ENCODE results near the gene SFXN3. TPM values are rescaled to one million over a fixed set of nuclear protein-coding genes. Genes with fewer than 3 reads are reported as not detected.
A peak's percentile ranks its signal among the peaks of the same experiment; 100 is the strongest.

The SFXN3 gene
- total and polyA plus RNA-seq, 2 of the 13 experiments (the other 11 are each of a cell fraction or from before 2014, with no cell fraction given) = 16.8 to 71.5 TPM

- peak overlapping the region; percentile 99 for H3K4me2 ChIP-seq (ENCODE audit: low read depth, low read length)
- peaks cover 35% of the 10 kb centered on the region for H3K79me2 ChIP-seq (ENCODE audit: insufficient read depth, low read length)
- no peak for FAIRE-seq
- in situ Hi-C loops (cut with HindIII; ENCODE audit: extremely low pct_ligation_motif_present, low pct_unique_long_range_greater_than_20kb) = no loop called here
- peak overlapping the region; percentile 99 for H3K27ac ChIP-seq (ENCODE audit: extremely low read length, insufficient read depth, low read length)
- intact Hi-C loops (cut with micrococcal nuclease; ENCODE audit: unreplicated experiment) = no loop called here
- ChIA-PET CTCF (ENCODE audit: low intra/inter-chr PET ratio, low total read pairs) (no interaction called here), POLR2A (interaction anchor here (0.8 to 9.0 kb wide), 6 partner anchors 13 to 755 kb away, joined by 3 to 141 read pairs (median 12); partner anchors contain the start of genes OGA, PDZD7 and SFXN3)
- no peaks in the 10 kb centered on the region; a peak in 1 of 5 replicates for H3K27me3 ChIP-seq (ENCODE audit: control insufficient read depth in 1 of 2, insufficient read depth in 2 of 2, low read length in 2 of 2)
- no peak overlapping the region for H2AFZ ChIP-seq (ENCODE audit: low read length)
- WGBS (ENCODE audit: low lambda C conversion rate) = 46% methylated on average over 14 of the region's 15 CpGs
- peak overlapping the region; percentile 99 for H3K9ac ChIP-seq (ENCODE audit: insufficient read depth, low read depth, low read length)
- peaks cover 46% of the 10 kb centered on the region for H3K4me1 ChIP-seq (ENCODE audit: insufficient read depth, low read length)
- peak overlapping the region in 2 of 3 experiments; percentile 9 to 97; a peak in 4 of 6 replicates for H3K4me3 ChIP-seq (replicated peaks in 1 of 3; ENCODE audit: insufficient read depth in 1 of 3, low read depth in 2 of 3, low read length in 3 of 3)
- no TSS peak for BruUV-seq (replicated peaks)
- no peaks in the 10 kb centered on the region for H3K36me3 ChIP-seq (replicated peaks in 1 of 2; ENCODE audit: control insufficient read depth in 1 of 2, insufficient read depth in 2 of 2, low read length in 2 of 2)
- no peaks in the 10 kb centered on the region for H3K9me3 ChIP-seq (ENCODE audit: low read length)
- no peak for DNase-seq (ENCODE audit: low spot score)
- H4K20me1 ChIP-seq (ENCODE audit: insufficient read depth, low read length) = no peaks in the 10 kb centered on the region; the same call in 1 of the 2 replicates
- ATAC-seq = no peak
- TF ChIP-seq XRCC5 (optimal IDR thresholded peaks at IDR 0.05; ENCODE audit: low read length) = no peak
- no peak for TF ChIP-seq ZNF614 (CRISPR knock-in tag; IDR thresholded peaks at IDR 0.05; ENCODE audit: borderline replicate concordance)
- TF ChIP-seq IKZF5 (CRISPR knock-in tag; IDR thresholded peaks at IDR 0.05) = 0 out of 2 replicates have a peak, but pooled peaks have one; percentile 47
- no peak for TF ChIP-seq NCOA1 (CRISPR knock-in tag; IDR thresholded peaks at IDR 0.05)
- peak; percentile 38; the same call in 1 of the 2 replicates for TF ChIP-seq TFAP4 (IDR thresholded peaks at IDR 0.05; ENCODE audit: borderline replicate concordance, low read depth)
- peak; percentile 23; the same call in 1 of the 2 replicates for TF ChIP-seq ZC3H13 (CRISPR knock-in tag; IDR thresholded peaks at IDR 0.05)
- peak; percentile 36; the same call in 1 of the 2 replicates for TF ChIP-seq TFDP1 (CRISPR knock-in tag; IDR thresholded peaks at IDR 0.05; ENCODE audit: borderline replicate concordance)
- TF ChIP-seq MTA1 (CRISPR knock-in tag; IDR thresholded peaks at IDR 0.05; ENCODE audit: borderline replicate concordance) = no peak
- peak; percentile 16; the same call in 1 of the 2 replicates for TF ChIP-seq AKAP8 (CRISPR knock-in tag; IDR thresholded peaks at IDR 0.05)
- no peak for TF ChIP-seq NRL (CRISPR knock-in tag; IDR thresholded peaks at IDR 0.05; ENCODE audit: borderline replicate concordance)
- no peak for TF ChIP-seq ZNF784 (CRISPR knock-in tag; IDR thresholded peaks at IDR 0.05; ENCODE audit: borderline replicate concordance)
- TF ChIP-seq ZNF768 (CRISPR knock-in tag; IDR thresholded peaks at IDR 0.05) = no peak
- TF ChIP-seq, protein P1, sequence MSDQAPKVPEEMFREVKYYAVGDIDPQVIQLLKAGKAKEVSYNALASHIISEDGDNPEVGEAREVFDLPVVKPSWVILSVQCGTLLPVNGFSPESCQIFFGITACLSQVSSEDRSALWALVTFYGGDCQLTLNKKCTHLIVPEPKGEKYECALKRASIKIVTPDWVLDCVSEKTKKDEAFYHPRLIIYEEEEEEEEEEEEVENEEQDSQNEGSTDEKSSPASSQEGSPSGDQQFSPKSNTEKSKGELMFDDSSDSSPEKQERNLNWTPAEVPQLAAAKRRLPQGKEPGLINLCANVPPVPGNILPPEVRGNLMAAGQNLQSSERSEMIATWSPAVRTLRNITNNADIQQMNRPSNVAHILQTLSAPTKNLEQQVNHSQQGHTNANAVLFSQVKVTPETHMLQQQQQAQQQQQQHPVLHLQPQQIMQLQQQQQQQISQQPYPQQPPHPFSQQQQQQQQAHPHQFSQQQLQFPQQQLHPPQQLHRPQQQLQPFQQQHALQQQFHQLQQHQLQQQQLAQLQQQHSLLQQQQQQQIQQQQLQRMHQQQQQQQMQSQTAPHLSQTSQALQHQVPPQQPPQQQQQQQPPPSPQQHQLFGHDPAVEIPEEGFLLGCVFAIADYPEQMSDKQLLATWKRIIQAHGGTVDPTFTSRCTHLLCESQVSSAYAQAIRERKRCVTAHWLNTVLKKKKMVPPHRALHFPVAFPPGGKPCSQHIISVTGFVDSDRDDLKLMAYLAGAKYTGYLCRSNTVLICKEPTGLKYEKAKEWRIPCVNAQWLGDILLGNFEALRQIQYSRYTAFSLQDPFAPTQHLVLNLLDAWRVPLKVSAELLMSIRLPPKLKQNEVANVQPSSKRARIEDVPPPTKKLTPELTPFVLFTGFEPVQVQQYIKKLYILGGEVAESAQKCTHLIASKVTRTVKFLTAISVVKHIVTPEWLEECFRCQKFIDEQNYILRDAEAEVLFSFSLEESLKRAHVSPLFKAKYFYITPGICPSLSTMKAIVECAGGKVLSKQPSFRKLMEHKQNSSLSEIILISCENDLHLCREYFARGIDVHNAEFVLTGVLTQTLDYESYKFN (CRISPR knock-in tag; conservative IDR thresholded peaks at IDR 0.05) = peak; percentile 20; the same call in 1 of the 2 replicates
These were observed 32.7 kb downstream of the SFXN3 start for GRCh38 chr10:101063548-101064414.
